T47D (cell line): ENCODE measurements around the gene SCLT1.
A peak's percentile ranks its signal among the peaks of the same experiment; 100 is the strongest.

Experiments used
- DNase-seq, 2 experiments: peaks; one replicate each; pipeline versions ENCODE4 v3.0.0 to v3.0.0-alpha.2; 2011 to 2012; ENCODE audit warnings: low read depth in 1 of 2, low spot score in 1 of 2
- JUND ChIP-seq: IDR thresholded peaks from 2 replicates; pipeline ENCODE4 v1.6.1; 2012; ENCODE audit warnings: low read depth
- in situ Hi-C: cut with HindIII; loops from 2 replicates; pipeline ENCODE4 v1.10.0; 2016; ENCODE audit warnings: low sequenced_read_pairs, low pct_unique_long_range_greater_than_20kb

Gene SCLT1

DNA sequence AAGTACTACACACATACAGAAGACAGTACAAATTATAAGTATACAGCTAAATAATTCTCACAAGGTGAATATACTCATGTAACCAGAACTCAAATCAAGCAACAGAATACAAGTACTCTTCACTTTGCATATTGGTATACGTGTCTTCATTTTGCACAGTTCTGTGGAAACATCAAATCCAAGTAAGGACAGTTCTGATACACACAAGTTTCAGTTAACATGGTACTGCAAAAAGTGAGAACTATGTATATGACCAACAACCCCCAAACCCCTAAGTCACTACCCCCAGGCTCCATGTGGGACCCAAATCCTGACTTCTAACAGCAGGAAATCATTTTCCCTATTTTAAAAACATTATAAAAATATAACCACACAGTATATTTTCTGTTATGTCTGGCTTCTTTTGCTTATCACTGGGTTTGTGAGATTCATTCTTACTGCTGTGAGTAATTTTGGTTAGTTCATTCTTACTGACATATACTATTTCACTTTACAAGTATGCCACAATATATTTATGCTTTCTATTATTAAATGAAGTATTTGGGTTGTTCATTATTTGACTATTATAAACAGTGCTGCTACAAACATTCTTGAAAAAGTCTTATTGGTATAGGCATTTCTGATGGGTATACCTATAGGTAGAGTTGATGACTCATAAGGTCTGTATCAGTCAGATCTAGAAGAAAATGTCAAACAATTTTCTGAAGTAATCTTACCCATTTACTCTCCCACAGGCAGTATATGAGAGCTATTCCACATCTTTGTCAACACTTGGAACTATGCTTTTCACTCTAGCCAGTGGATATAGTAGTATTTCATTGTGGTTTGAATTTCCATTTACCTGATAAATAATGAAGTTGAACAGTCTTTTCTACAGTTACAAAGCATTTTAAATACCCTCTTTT, 47.0 kb downstream of the SCLT1 start:
- in situ Hi-C loops = no loop called here
- DNase-seq = no peak
- no peak for TF ChIP-seq JUND

DNA sequence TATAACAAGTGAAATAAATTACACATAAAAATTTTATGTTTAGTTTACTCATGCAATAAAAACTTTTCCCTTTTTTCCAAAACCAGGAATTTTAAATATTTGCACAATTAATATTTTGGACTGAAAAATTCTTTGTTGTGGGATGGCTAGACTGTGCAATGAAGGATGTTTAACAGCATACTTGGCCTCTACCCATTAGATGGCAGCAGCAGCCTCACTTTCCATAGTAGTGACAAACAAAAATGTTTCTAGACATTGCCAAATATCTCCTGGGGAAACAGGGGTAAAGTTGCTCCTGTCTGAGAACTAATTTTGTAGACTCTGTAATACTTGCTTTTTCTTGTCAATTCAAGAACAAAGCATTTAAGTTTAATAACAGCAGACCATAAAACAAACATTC, 49.8 kb downstream of the SCLT1 start:
- no peak for TF ChIP-seq JUND
- DNase-seq = peak; percentile 2 to 21
- in situ Hi-C loops = no loop called here

DNA sequence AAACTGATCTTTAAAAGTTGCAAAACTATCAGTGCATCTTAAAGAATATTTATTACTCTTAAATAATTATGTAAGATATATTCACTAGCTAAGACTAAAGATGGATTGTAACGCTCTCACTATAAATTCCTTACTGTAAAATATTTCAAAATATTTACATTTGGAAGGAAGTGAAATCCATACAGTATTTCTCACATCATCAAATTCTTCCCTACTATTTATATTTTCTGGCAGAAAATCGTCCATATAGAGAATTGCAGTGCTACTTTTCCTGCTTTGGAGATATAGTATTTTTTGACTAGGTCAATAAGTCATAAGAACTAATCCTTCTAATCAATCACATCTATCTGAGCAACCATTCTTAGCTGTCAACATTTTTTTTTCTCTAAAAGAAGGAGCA, 52.9 kb downstream of the SCLT1 start:
- in situ Hi-C loops = no loop called here
- no peak for TF ChIP-seq JUND
- no peak for DNase-seq

DNA sequence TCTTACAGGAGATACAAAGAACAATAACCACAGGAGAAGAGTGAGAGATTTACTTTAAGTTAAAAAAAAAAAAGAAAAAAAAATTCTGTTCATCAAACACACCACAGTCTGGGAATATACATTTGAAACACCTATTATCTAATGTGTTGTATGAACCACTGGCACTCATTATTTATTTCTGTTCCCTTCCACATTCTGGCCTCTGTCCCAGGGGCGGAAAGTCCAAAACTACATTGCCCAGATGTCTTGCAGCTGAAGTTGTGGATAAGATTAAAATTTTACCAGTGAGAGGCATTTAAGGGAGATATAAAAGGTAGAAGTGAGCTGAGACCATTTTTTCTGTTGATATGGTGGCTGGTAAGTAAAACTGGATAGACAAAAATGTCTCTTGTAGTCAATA, 56.2 kb downstream of the SCLT1 start:
- no peak for DNase-seq
- in situ Hi-C loops = no loop called here
- no peak for TF ChIP-seq JUND

DNA sequence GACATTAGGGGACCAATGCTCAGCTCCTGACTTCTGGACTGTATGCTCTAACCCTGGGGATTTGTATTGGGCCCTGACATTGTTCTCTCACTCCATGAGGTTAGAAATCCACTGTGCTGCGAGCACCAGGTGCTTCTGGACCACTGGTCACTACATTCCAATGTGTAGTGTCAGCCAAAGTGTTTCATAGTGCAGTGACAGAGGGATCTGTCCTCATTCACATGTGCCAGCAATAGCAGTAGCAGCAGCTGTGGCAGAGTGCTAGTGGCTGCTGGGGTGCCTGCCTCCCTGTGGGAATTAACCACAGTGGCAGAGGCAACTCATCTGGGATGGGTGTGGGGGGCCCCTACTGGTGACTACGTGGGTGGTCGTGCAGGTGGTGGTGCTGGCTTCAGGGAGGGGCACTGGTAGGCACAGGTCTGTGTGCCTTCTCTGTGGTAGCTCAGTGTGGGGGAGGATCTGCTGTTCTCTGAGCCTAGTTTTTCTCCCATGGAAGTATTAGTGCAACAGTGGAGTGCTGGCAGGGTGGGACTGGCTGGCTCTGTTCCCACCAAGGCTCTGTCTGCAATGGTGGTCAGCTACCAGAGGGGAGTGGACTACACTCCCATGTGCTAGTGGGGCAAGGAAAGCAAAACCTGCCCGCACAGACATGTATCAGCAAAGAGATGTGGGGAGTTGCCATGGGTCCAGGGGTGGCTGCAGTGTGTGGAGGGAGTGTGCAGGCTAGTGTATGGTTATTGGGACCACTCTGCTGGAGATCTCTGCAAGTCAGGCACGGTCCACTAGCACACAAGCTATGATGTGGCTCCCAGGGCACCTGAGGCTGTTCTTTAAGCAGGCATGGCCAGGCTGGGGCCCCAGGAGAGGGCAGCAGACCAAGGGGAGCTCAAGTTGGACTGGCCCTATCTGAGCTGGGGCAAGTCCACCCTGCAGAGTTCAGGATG, 78.5 kb downstream of the SCLT1 start:
- in situ Hi-C loops = no loop called here
- TF ChIP-seq JUND = no peak
- no peak for DNase-seq

DNA sequence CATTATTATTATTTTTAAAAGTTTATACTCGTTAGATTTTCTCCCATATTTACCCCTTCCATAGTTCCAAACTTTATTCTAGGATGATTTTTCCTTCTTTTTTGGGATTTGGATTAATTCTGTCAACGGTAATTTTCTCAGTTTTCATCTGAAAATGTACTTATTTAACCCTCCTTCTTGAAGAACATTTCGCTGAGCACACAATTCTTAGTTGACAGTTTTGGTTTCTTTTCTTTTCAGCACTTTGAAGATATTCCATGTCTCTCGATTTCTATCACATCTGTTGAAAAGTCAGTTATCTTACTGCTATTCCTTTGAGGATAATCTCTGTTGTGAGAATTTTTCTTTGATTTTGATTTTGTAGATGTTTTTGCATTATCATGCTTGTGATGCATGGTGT, 85.2 kb downstream of the SCLT1 start:
- DNase-seq = no peak
- no peak for TF ChIP-seq JUND
- in situ Hi-C loops = no loop called here

DNA sequence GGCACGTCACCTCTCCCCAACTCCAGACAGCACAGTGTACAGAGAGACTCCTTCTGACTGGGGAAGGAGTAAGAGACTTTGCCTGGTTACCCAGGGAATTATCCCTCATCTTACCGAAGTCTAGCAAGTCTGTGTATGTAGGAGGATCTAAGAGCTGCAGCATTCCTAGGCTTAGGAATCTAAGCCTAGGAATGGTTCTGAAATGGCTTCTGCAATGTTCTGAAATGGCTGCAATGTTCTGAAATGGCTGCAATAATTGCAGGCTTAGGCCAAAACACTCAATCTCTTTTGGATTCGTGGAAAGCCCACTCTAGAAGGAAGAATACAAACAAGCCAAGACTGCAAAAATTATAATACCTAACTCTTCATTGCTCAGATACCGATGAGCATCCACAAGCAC, 106.4 kb downstream of the SCLT1 start:
- in situ Hi-C loops = no loop called here
- no peak for TF ChIP-seq JUND
- DNase-seq = no peak

DNA sequence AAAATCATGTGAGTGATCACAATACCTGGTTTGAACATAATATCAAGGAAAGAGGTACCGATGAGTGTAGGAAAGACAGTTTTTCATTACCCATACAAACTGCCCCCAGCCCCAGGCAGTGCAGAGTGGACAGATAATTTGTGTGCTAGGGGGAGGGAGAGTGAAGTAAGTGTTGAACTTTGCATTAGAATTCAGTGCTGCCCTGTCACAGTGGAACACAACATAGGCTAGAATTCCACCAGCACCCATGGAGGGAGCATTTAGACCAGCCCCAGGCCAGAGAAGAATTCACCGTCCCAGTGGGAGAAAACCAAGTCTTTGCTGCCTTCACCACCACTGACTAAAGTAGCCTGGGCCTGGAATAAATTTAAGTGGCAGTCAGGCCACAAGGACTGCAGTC, 107.3 kb downstream of the SCLT1 start:
- no peak for TF ChIP-seq JUND
- no peak for DNase-seq
- in situ Hi-C loops = no loop called here

DNA sequence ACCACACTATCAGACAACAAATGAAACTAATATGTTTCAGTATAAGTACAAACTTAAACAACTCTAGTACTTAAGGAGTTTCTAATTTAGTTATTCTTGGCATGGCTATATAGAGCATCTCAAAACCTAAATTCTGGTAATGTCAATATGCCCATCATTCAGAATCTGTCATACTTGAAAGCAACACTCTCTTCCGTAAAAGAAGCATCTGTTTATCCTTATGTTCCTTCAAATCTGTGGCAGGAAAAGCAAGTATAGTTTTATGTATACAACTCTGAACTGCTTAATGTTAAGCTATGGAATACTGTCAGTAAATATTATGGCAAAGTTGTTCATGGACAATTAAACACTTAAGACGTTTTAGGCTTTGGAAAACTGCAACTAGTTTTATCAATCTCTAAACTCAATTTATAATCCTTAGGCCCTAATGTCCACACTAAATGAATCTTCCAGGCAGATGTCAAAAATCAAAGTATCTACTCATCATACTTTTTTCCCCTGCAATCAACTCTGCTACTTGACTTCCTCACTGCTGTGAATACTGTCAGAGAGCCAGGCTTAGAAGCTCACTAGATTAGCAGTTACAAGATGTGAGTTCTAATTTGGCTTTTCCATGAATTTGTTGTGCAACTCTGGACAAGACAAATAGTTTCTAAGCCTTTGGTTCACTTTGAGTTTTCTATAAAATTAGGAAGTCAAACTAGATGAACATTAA, 109.4 kb downstream of the SCLT1 start:
- in situ Hi-C loops = no loop called here
- no peak for TF ChIP-seq JUND
- no peak for DNase-seq

DNA sequence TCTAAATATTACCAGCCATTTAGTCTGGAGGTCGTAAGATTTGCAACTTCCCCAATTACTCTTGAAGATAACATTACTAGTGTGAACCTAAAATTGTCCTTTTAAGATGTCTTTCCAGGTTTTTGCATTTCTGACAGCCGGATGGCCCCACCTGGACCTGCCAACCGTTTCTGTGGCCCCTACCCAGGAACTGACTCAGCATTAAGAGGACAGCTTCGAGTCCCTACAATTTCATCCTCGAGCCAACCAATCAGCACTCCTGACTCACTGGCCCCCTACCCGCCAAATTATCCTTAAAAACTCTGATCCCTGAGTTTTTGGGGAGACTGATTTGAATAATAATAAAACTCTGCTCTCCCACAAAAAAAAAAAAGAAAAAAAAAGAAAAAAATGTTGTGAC, 112.0 kb downstream of the SCLT1 start:
- no peak for TF ChIP-seq JUND
- in situ Hi-C loops = no loop called here
- no peak for DNase-seq

DNA sequence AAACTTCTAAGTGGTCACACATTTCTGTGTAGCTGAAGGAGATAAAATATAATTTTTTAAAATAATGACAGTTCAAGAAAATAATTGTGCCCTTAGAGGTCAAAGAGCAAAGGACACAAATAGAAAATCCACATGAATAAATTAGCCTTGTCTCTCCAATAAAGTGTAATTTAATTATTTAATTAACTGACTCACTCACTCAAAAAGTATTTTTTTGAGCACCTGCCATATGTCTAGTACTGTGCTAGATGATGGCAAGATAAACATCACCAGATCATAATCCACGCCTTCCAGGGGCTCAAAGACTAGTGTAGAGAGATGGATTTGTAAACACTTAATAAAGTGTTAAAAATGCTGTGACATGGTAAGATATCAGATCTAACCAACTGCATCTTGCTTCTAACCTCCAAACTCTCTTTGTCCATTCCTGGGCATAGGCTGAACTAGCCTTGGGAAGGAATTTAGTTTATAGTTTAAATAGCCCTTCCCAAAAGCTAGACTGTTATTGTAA, 112.5 kb downstream of the SCLT1 start:
- in situ Hi-C loops = no loop called here

DNA sequence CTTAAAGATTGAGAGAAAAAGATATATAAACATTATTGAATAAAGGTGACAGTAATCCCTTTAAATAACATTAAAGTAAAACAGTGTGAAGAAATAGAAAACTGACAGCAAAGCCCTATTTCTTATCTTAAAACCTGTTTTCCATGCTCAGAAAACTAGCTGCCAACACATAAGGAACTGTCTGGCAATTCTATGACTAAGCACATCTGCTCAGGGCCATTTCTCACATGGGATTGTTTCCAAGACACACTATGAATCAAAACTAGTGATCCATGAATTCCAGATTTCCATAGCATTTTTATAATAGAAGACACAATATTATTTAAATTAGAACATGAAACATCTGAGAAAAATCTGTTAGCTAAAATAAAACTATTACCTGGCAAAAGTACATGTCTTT, 113.4 kb downstream of the SCLT1 start:
- DNase-seq = peak in 1 of 2 experiments; percentile 10
- in situ Hi-C loops = no loop called here
- TF ChIP-seq JUND = no peak

More for the DNA sequence above, 112.5 kb downstream of the SCLT1 start:
- DNase-seq = peak in 1 of 2 experiments; percentile 1
- TF ChIP-seq JUND = no peak
